Measurements from ENCODE around the gene CXorf66.
"Not testable (repeated sequence)": the region's sequence is repeated elsewhere in the genome, so short reads cannot be mapped to it uniquely, and the experiment has no call there.

Gene CXorf66

DNA sequence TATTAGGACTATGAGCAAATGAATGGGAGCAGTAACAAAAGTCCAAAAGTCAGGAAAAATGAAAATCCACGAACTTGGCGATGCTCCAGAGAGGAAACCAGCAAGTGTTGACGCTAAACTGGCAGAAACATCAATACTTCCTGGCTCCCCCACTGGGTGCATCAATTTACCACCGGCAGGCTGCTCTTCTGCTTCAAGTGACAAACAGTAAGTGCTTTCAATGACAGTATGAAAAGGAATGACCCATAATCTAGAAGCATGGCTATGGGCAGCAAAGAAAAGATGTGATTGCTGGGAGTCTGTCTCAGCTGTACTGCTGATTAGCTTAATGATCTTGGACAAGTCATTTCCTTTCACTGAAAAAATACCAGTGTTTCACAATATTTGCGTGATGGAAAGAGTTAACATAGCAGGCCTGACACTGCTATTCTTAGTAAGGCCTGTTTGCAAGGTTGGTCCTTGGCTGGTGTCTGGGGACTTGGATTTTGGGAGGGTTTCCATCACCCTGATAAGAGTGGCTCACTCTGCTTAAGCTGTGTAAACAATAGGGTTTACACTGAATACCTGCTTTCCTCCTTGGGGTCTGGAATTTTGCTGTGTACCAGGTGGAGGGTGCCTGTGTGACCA lies 41.1 kb downstream of the CXorf66 start:
- DNase-seq: no peak

DNA sequence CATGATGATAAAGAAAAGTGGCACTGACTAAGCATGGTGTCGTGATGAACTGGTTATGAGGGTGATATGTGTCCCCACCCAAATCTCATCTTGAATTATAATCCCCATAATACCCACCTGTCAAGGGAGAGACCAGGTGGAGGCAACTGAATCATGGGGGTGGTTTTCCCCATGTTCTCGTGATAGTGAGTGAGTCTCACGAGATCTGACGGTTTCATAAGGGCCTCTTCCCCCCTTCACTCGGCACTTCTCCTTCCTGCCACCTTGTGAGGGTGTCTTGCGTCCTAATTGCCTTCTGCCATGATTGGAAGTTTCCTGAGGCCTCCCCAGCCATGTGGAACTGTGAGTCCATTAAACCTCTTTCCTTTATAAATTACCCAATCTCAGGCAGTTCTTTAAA lies 44.2 kb downstream of the CXorf66 start:
- not testable (repeated sequence) for DNase-seq

DNA sequence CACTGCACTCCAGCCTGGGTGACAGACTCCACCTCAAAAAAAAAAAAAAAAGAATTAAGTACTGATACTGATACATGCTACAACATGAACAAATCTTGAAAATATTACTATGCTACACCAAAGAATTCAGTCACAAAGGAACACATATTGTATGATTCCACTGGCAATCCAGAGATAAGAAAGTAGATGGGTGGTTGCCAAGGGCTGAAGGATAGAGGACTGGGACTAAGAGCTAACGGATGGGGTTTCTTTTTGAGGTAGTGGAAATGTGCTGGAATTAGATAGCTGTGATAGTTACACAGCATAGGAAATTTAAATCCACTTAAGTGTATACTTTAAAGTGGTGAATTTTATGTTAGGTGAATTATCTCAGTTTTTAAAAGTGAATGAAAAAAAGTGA lies 45.0 kb downstream of the CXorf66 start:
- DNase-seq: no peak

DNA sequence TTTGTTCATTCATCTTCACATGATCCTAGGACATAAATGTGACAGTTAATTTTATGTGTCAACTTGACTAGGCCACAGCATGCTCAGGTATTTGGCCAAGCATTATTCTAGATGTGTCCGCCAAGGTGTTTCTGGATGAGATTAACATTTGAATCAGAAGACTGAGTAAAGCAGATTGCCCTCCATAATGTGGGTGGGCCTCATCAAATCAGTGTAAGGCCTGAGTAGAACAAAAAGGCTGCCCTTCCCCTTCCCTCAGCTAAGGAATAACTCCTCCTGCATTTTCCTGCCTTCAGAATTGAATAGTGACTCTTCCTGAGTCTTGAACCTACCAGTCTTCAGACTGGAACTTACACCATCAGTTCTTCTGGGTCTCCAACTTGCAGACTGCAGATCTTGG lies 50.9 kb downstream of the CXorf66 start:
- DNase-seq: no peak

DNA sequence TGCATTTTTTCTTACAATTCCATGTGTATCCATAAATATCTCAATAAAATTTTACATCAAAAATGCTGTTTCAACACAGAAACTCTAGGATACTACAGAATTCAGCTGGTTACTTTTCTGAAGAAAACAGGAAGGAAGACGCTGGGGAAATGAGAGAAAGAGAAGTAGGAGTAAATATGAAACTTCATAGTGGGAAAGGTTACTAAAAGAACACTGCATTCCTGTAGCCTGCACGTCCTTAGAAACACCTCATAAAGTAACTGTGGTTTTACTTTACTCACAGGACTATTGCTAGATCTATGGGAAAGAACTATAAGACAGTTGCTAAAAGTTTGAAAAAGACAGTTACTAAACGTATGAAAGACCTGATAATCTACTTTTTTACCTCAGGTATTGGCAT lies 55.6 kb downstream of the CXorf66 start:
- no peak for DNase-seq

DNA sequence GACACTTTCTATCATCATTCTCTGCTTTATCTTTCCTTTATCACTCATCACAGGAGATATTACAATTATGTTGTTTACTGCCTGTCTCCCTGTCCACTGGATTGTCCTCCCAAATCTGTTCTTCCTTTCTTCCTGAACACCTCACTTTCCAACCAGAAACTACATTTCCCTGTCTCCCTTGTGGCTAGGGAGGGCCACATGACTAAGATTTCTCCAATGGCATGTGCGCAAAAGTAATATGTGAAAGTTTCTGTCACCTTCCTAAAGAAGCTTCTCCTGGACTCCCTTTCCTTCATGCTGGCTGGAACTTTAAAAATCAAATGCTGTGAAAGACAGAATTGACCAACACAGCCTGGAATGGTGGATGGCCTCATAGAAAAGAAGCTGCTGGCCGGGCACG lies 58.2 kb downstream of the CXorf66 start:
- no peak for DNase-seq

DNA sequence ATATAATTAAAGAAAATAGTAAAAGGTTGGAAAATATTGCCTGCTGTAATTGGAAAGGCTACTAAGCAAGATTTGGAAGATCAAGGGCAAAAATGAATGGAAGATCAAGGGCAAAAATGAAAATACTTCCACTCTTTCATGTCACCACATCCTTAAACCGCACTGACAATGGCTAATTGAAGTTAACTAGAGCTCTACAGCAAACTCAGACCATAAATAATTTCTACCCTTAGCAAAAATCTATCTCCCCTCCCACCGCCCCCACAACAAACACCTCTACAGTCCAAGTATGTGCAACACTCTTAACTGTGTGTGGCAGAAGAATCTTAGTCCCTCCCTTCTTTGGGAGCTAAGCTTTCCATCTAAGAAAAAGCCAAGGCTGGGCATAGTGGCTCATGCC lies 59.6 kb downstream of the CXorf66 start:
- DNase-seq: no peak
